Ishikawa (cell line): ENCODE measurements around the gene PRDM11.

ENCODE experiments used
- CEBPB ChIP-seq: IDR thresholded peaks from 2 replicates; pipeline ENCODE4 v1.6.1; 2012
- CREB1 ChIP-seq: IDR thresholded peaks from 2 replicates; pipeline ENCODE4 v1.6.1; 2012; ENCODE audit warnings: low read depth
- EP300 ChIP-seq: IDR thresholded peaks from 2 replicates; pipeline ENCODE4 v1.6.1; 2012; ENCODE audit warnings: borderline replicate concordance
- RAD21 ChIP-seq: IDR thresholded peaks from 2 replicates; pipeline ENCODE4 v1.6.1; 2012; ENCODE audit warnings: low read depth
- TCF12 ChIP-seq: IDR thresholded peaks from 2 replicates; pipeline ENCODE4 v1.6.1; 2012; ENCODE audit warnings: low read depth
- USF1 ChIP-seq: IDR thresholded peaks from 2 replicates; pipeline ENCODE4 v1.6.1; 2012
- YY1 ChIP-seq: IDR thresholded peaks from 2 replicates; pipeline ENCODE4 v1.6.1; 2012; ENCODE audit warnings: low read depth
- TF ChIP-seq, protein P1 (sequence below): IDR thresholded peaks from 2 replicates; pipeline ENCODE4 v1.6.1; 2012
- TF ChIP-seq, protein P2 (sequence below): IDR thresholded peaks from 2 replicates; pipeline ENCODE4 v1.6.1; 2012; ENCODE audit warnings: low read depth, mild to moderate bottlenecking

GRCh38 chr11:45243967-45244366 is 97.5 kb downstream of the PRDM11 start:
- TF ChIP-seq CREB1 (no peak), USF1 (no peak), YY1 (no peak), TCF12 (no peak), CEBPB (no peak), RAD21 (no peak), EP300 (no peak)
- TF ChIP-seq, protein P1, sequence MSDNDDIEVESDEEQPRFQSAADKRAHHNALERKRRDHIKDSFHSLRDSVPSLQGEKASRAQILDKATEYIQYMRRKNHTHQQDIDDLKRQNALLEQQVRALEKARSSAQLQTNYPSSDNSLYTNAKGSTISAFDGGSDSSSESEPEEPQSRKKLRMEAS: no peak
- TF ChIP-seq, protein P2, sequence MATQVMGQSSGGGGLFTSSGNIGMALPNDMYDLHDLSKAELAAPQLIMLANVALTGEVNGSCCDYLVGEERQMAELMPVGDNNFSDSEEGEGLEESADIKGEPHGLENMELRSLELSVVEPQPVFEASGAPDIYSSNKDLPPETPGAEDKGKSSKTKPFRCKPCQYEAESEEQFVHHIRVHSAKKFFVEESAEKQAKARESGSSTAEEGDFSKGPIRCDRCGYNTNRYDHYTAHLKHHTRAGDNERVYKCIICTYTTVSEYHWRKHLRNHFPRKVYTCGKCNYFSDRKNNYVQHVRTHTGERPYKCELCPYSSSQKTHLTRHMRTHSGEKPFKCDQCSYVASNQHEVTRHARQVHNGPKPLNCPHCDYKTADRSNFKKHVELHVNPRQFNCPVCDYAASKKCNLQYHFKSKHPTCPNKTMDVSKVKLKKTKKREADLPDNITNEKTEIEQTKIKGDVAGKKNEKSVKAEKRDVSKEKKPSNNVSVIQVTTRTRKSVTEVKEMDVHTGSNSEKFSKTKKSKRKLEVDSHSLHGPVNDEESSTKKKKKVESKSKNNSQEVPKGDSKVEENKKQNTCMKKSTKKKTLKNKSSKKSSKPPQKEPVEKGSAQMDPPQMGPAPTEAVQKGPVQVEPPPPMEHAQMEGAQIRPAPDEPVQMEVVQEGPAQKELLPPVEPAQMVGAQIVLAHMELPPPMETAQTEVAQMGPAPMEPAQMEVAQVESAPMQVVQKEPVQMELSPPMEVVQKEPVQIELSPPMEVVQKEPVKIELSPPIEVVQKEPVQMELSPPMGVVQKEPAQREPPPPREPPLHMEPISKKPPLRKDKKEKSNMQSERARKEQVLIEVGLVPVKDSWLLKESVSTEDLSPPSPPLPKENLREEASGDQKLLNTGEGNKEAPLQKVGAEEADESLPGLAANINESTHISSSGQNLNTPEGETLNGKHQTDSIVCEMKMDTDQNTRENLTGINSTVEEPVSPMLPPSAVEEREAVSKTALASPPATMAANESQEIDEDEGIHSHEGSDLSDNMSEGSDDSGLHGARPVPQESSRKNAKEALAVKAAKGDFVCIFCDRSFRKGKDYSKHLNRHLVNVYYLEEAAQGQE: no peak
